BLaER1 treated with 17β-estradiol and CSF1 and Interleukin-3, amounts not matched to agents 10 nM and 100 nM (cell line): Measurements from ENCODE around the gene NOD2.

ENCODE experiments used
- H3K27ac ChIP-seq, 11 experiments: shearing (Covaris generic); formaldehyde crosslinking; 2 replicates each; pipeline ENCODE4 v1.8.1; 2022
- H3K27me3 ChIP-seq, 11 experiments: shearing (Covaris generic); formaldehyde crosslinking; 2 replicates each; pipeline ENCODE4 v1.8.1; 2022
- H3K36me3 ChIP-seq, 11 experiments: shearing (Covaris generic); formaldehyde crosslinking; 2 replicates each; pipeline ENCODE4 v1.8.1; 2022
- H3K4me1 ChIP-seq, 10 experiments: shearing (Covaris generic); formaldehyde crosslinking; 2 replicates each; pipeline ENCODE4 v1.8.1; 2022
- H3K4me2 ChIP-seq, 11 experiments: shearing (Covaris generic); formaldehyde crosslinking; 2 replicates each; pipeline ENCODE4 v1.8.1; 2022
- H3K4me3 ChIP-seq, 10 experiments: shearing (Covaris generic); formaldehyde crosslinking; 2 replicates each; pipeline ENCODE4 v1.8.1; 2022
- H3K9ac ChIP-seq, 11 experiments: shearing (Covaris generic); formaldehyde crosslinking; 2 replicates each; pipeline ENCODE4 v1.8.1; 2022
- H3K9me3 ChIP-seq, 11 experiments: shearing (Covaris generic); formaldehyde crosslinking; replicated peaks in 1 of 11; 2 replicates each; pipeline ENCODE4 v1.8.1; 2022
- H4K20me1 ChIP-seq, 11 experiments: shearing (Covaris generic); formaldehyde crosslinking; 2 replicates each; pipeline ENCODE4 v1.8.1; 2022
- Cebpa-rat ChIP-seq, 11 experiments: shearing (Covaris generic); IDR thresholded peaks; 2 replicates each; pipeline ENCODE4 v1.8.1; 2022

The NOD2 gene

GRCh38 chr16:50681021-50681885, 12.2 kb upstream of the NOD2 start, which contains the start of gene SNX20:
SNX20 (minus strand) TSS chr16:50681312; CDS start chr16:50677526, 3,786 bp downstream.
- peak within 1 kb of the TSS; percentile 61 to 81 (median 75) for H3K9ac ChIP-seq

GRCh38 chr16:50683689-50684374, 9.6 kb upstream of the NOD2 start:
- Histone ChIP-seq H3K27me3 (no peaks in the 10 kb centered on the region), H3K4me1 (peaks cover 68 to 90% (median 76%) of the 10 kb centered on the region in 10 experiments), H4K20me1 (no peaks in the 10 kb centered on the region; a peak in 1 of 22 replicates), H3K4me2 (peak overlapping the region; percentile 83 to 98 (median 92)), H3K4me3 (peak overlapping the region in 8 of 10 experiments; percentile 17 to 47 (median 32); a peak in 8 of 20 replicates), H3K27ac (peak overlapping the region; percentile 61 to 91 (median 82); a peak in 21 of 22 replicates), H3K9me3 (no peaks in the 10 kb centered on the region), H3K36me3 (peaks cover 0 to 8% (median 0%) of the 10 kb centered on the region in 11 experiments; a peak in 2 of 22 replicates), H3K9ac (peak overlapping the region; percentile 29 to 74 (median 67); a peak in 20 of 22 replicates)
- TF ChIP-seq Cebpa-rat (IDR thresholded peaks at IDR 0.05), result 0 out of 22 replicates have a peak, but pooled peaks of 2 of the 11 experiments have one; percentile 23 to 26

More at GRCh38 chr16:50681021-50681885, 12.2 kb upstream of the NOD2 start, which contains the start of gene SNX20:
- Histone ChIP-seq H3K4me1 (peaks cover 68 to 93% (median 80%) of the 10 kb centered on the region in 10 experiments), H3K27ac (peak within 1 kb of the TSS; percentile 53 to 89 (median 79); a peak in 21 of 22 replicates), H3K36me3 (peaks cover 3 to 22% (median 16%) of the 10 kb centered on the region in 11 experiments; a peak in 19 of 22 replicates), H3K27me3 (no peaks in the 10 kb centered on the region), H3K9me3 (no peaks in the 10 kb centered on the region), H3K4me2 (peak within 1 kb of the TSS; percentile 82 to 98 (median 93)), H4K20me1 (peaks cover 0 to 14% (median 0%) of the 10 kb centered on the region in 11 experiments; a peak in 3 of 22 replicates), H3K4me3 (peak within 1 kb of the TSS; percentile 53 to 71 (median 60))
- no peak for TF ChIP-seq Cebpa-rat (IDR thresholded peaks at IDR 0.05)

- peak overlapping the region; percentile 83 to 98 (median 92) for H3K4me2 ChIP-seq
- H3K36me3 ChIP-seq, result no peaks in the 10 kb centered on the region
- H3K9ac ChIP-seq, result peak overlapping the region in 10 of 11 experiments; percentile 27 to 74 (median 68); a peak in 17 of 22 replicates
- no peaks in the 10 kb centered on the region for H3K9me3 ChIP-seq
- H3K27me3 ChIP-seq, result no peaks in the 10 kb centered on the region
- no peak overlapping the region for H3K4me3 ChIP-seq
- TF ChIP-seq Cebpa-rat (IDR thresholded peaks at IDR 0.05), result 0 out of 22 replicates have a peak, but pooled peaks of 1 of the 11 experiments have one; percentile 19
- H3K27ac ChIP-seq, result peak overlapping the region; percentile 61 to 91 (median 82); a peak in 21 of 22 replicates
- H4K20me1 ChIP-seq, result no peaks in the 10 kb centered on the region
- H3K4me1 ChIP-seq, result peaks cover 58 to 79% (median 64%) of the 10 kb centered on the region in 10 experiments
These were observed 8.5 kb upstream of the NOD2 start for GRCh38 chr16:50684823-50685461.

- peak overlapping the region; percentile 83 to 98 (median 92) for H3K4me2 ChIP-seq
- no peaks in the 10 kb centered on the region for H3K27me3 ChIP-seq
- H3K36me3 ChIP-seq, result no peaks in the 10 kb centered on the region
- no peaks in the 10 kb centered on the region for H3K9me3 ChIP-seq
- peak overlapping the region in 10 of 11 experiments; percentile 24 to 91 (median 83); a peak in 18 of 22 replicates for H3K27ac ChIP-seq
- peak overlapping the region in 5 of 11 experiments; percentile 7 to 71 (median 69); a peak in 9 of 22 replicates for H3K9ac ChIP-seq
- TF ChIP-seq Cebpa-rat (IDR thresholded peaks at IDR 0.05), result peak in 2 of 11 experiments; percentile 1 to 45; a peak in 1 of 22 replicates
- no peaks in the 10 kb centered on the region for H4K20me1 ChIP-seq
- H3K4me3 ChIP-seq, result no peak overlapping the region
- peaks cover 52 to 73% (median 58%) of the 10 kb centered on the region in 10 experiments for H3K4me1 ChIP-seq
These were observed 7.8 kb upstream of the NOD2 start for GRCh38 chr16:50685462-50686063.

GRCh38 chr16:50688083-50688482, 5.3 kb upstream of the NOD2 start:
- no peaks in the 10 kb centered on the region for H3K36me3 ChIP-seq
- H3K4me3 ChIP-seq, result no peak overlapping the region
- peak overlapping the region in 2 of 11 experiments; percentile 89 to 91; a peak in 1 of 22 replicates for H3K27ac ChIP-seq
- peaks cover 0 to under 1% (median 0%) of the 10 kb centered on the region in 11 experiments; a peak in 2 of 22 replicates for H3K27me3 ChIP-seq
- no peaks in the 10 kb centered on the region for H4K20me1 ChIP-seq
- no peak overlapping the region for H3K4me2 ChIP-seq
- H3K9ac ChIP-seq, result no peak overlapping the region
- H3K4me1 ChIP-seq, result peaks cover 28 to 54% (median 37%) of the 10 kb centered on the region in 10 experiments
- H3K9me3 ChIP-seq, result no peaks in the 10 kb centered on the region
- no peak for TF ChIP-seq Cebpa-rat (IDR thresholded peaks at IDR 0.05)

- Histone ChIP-seq H3K4me3 (no peak overlapping the region), H3K36me3 (no peaks in the 10 kb centered on the region)
These were observed 4.5 kb upstream of the NOD2 start for GRCh38 chr16:50688867-50689266.

GRCh38 chr16:50690177-50690576, 3.2 kb upstream of the NOD2 start:
- H3K27ac ChIP-seq, result no peak overlapping the region
- H3K27me3 ChIP-seq, result peaks cover 0 to 9% (median 0%) of the 10 kb centered on the region in 11 experiments; a peak in 6 of 22 replicates
- no peaks in the 10 kb centered on the region for H3K9me3 ChIP-seq
- no peaks in the 10 kb centered on the region for H4K20me1 ChIP-seq
- no peak for TF ChIP-seq Cebpa-rat (IDR thresholded peaks at IDR 0.05)
- peaks cover 23 to 52% (median 36%) of the 10 kb centered on the region in 10 experiments for H3K4me1 ChIP-seq
- H3K4me2 ChIP-seq, result no peak overlapping the region
- no peak overlapping the region for H3K9ac ChIP-seq
- H3K36me3 ChIP-seq, result no peaks in the 10 kb centered on the region
- H3K4me3 ChIP-seq, result no peak overlapping the region

More at GRCh38 chr16:50688867-50689266, 4.5 kb upstream of the NOD2 start:
- Histone ChIP-seq H4K20me1 (no peaks in the 10 kb centered on the region), H3K4me2 (no peak overlapping the region), H3K4me1 (peaks cover 26 to 52% (median 37%) of the 10 kb centered on the region in 10 experiments), H3K9me3 (no peaks in the 10 kb centered on the region), H3K9ac (no peak overlapping the region), H3K27me3 (peaks cover 0 to 8% (median 0%) of the 10 kb centered on the region in 11 experiments; a peak in 6 of 22 replicates), H3K27ac (no peak overlapping the region; a peak in 1 of 22 replicates)
- TF ChIP-seq Cebpa-rat (IDR thresholded peaks at IDR 0.05), result no peak
